PC-3 (cell line): ENCODE data around the gene GLOD5. TPM values are rescaled to one million over a fixed set of nuclear protein-coding genes. Genes with fewer than 3 reads are reported as not detected.
A peak's percentile ranks its signal among the peaks of the same experiment; 100 is the strongest.

Source experiments
- ATAC-seq: fragments of 200-7000 bp; cut with Tn5 transposase; 2 replicates; pipeline ENCODE4 v1.9.1; 2020; ENCODE audit warnings: mild to moderate bottlenecking, moderate library complexity
- Bru-seq: library from RNA; stranded (reverse); fragments of 400-500 nt; gene quantifications from one replicate; lab custom pipeline; 2021; lab: Mats Ljungman, UMichigan
- BruChase-seq, 2 experiments: library from RNA; stranded (reverse); fragments of 400-500 nt; gene quantifications; one replicate each; lab custom pipeline; 2021; lab: Mats Ljungman, UMichigan
- BruUV-seq: library from RNA; stranded (reverse); fragments of 400-500 nt; replicated peaks from 2 replicates; lab custom pipeline; 2021; lab: Mats Ljungman, UMichigan
- CTCF ChIA-PET: fragments of 300-600 bp; sonication (Branson Sonifier 250); formaldehyde crosslinking; loops from one replicate; lab custom pipeline; 2022; ENCODE audit warnings: antibody characterized with exemption; lab: Charles Lee
- POLR2A ChIA-PET: fragments of 300-600 bp; sonication (Branson Sonifier 250); formaldehyde crosslinking; loops from one replicate; lab custom pipeline; 2022; ENCODE audit warnings: antibody characterized with exemption; ENCODE audit not compliant: unreplicated experiment; lab: Charles Lee
- DNase-seq: peaks from one replicate; pipeline ENCODE4 v3.0.0-alpha.2; 2015
- H2AFZ ChIP-seq: fragments of 300-600 bp; sonication (generic); 2 replicates; pipeline ENCODE4 v1.6.0; 2016; ENCODE audit warnings: antibody characterized with exemption, low read length
- H3F3A ChIP-seq: fragments of 300-600 bp; sonication (generic); one replicate; pipeline ENCODE4 v1.6.0; 2017; ENCODE audit warnings: antibody characterized with exemption, low read length, control low read depth, mild to moderate bottlenecking; ENCODE audit not compliant: unreplicated experiment
- H3K27ac ChIP-seq: fragments of 300-600 bp; sonication (generic); 2 replicates; pipeline ENCODE4 v1.5.1; 2016; ENCODE audit warnings: mild to moderate bottlenecking, low read length
- H3K27me3 ChIP-seq: fragments of 300-600 bp; sonication (generic); 2 replicates; pipeline ENCODE4 v1.6.1; 2016; ENCODE audit warnings: low read length, mixed read lengths
- H3K36me3 ChIP-seq: fragments of 300-600 bp; sonication (generic); 2 replicates; pipeline ENCODE4 v1.6.1; 2016; ENCODE audit warnings: low read depth, mixed run types, low read length, mixed read lengths
- H3K4me1 ChIP-seq: fragments of 300-600 bp; sonication (generic); 2 replicates; pipeline ENCODE4 v1.5.1; 2016; ENCODE audit warnings: low read length; ENCODE audit not compliant: insufficient read depth
- H3K4me2 ChIP-seq: fragments of 300-600 bp; sonication (generic); 2 replicates; pipeline ENCODE4 v1.6.0; 2016; ENCODE audit warnings: low read length
- H3K4me3 ChIP-seq: fragments of 300-600 bp; sonication (generic); 2 replicates; pipeline ENCODE4 v1.5.1; 2016; ENCODE audit warnings: mild to moderate bottlenecking, low read length, mixed read lengths
- H3K79me2 ChIP-seq: fragments of 300-600 bp; sonication (generic); 2 replicates; pipeline ENCODE4 v1.6.1; 2017; ENCODE audit warnings: low read length, mixed read lengths
- H3K9ac ChIP-seq: fragments of 300-600 bp; sonication (generic); 2 replicates; pipeline ENCODE4 v1.6.0; 2016; ENCODE audit warnings: mild to moderate bottlenecking, low read length
- H3K9me2 ChIP-seq: fragments of 300-600 bp; sonication (generic); replicated peaks from 2 replicates; pipeline ENCODE4 v1.6.1; 2016; ENCODE audit warnings: mixed run types, low read length, mixed read lengths
- H3K9me3 ChIP-seq: fragments of 300-600 bp; sonication (generic); 2 replicates; pipeline ENCODE4 v1.6.1; 2016; ENCODE audit warnings: low read length, mixed read lengths
- H4K20me1 ChIP-seq: fragments of 300-600 bp; sonication (generic); 2 replicates; pipeline ENCODE4 v1.6.1; 2016; ENCODE audit warnings: low read length, mixed read lengths
- EZH2 ChIP-seq: fragments of 300-600 bp; sonication (generic); IDR thresholded peaks from one replicate; pipeline ENCODE4 v1.6.1; 2017; ENCODE audit warnings: antibody characterized with exemption, mild to moderate bottlenecking, low read length; ENCODE audit not compliant: unreplicated experiment
- EZH2phosphoT487 ChIP-seq: fragments of 300-600 bp; sonication (generic); IDR thresholded peaks from 2 replicates; pipeline ENCODE4 v1.6.1; 2018; ENCODE audit warnings: mild to moderate bottlenecking, antibody characterized with exemption, low read length, borderline replicate concordance
- intact Hi-C: fragments of 100-400 bp; cut with micrococcal nuclease; formaldehyde crosslinking; loops from 2 replicates; pipeline ENCODE4 v1.9.0; 2023
- long read RNA-seq: library from polyadenylated mRNA; unstranded; transcript quantifications from one replicate; pipeline ENCODE4 v2.0.0, GENCODE V29; 2021; ENCODE audit not compliant: unreplicated experiment
- total RNA-seq: library from RNA; depleted of rRNA; stranded (reverse); fragments of >200 nt; gene quantifications from 2 replicates; pipeline ENCODE4 v1.2.3, GENCODE V29; 2014; rRNA removed
- TF ChIP-seq, protein P1 (sequence below): fragments of 300-600 bp; sonication (generic); conservative IDR thresholded peaks from 2 replicates; pipeline ENCODE4 v1.5.1; 2017; ENCODE audit warnings: antibody characterized with exemption, low read depth, mild to moderate bottlenecking, low read length

The GLOD5 gene
- total RNA-seq (not detected in 2 replicates), Bru-seq, nascent RNA (percentile 10 among the genes with signal in this experiment), BruChase-seq, experiment 1, labeled RNA remaining after a 6-hour chase (percentile 12 among the genes with signal in this experiment), BruChase-seq, experiment 2, labeled RNA remaining after a 2-hour chase (not detected)
- long read RNA-seq, partial matches to known transcripts = 0 of 1 reads
- long read RNA-seq, other reads (novel, unspliced or antisense) = 1 of 1 reads

DNA sequence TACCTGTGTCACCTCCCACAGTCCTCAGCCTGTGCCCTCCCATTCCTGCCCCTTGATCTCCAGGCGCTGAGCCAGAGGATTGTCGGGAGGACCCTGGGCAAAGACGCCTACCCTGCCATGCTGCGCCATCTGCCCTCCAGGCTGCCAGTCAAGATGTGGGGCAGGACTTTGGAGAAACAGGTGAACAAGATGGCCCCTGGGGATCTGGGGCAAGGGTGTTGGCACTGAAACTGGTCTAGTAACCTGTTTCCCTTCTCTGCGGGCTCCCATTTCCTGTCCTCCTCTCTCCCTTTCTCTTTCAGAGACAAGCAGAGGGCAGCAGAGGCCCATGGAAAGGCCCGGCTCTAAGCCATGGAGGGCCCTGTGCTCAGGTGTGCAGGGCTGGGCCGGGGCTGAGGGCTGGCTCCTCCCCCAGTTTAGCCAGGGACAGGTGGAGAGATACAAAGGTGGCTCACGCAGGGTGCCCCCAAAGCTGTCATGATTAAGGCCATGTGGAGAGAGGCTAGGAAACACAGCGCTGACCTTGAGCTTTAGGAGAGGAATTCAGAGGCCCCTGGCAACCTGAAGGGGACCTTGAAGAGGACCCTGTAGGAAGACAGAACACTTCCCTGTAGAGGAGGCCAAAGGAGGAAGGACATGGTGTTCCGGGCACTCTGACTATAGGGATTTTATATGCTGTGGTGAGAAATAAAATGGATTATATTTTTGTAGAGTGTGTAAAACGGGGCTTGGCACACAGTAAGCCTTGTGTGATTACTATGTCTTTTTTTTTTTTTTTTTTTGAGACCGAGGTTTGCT lies at the start of gene GLOD5:
TSS of gene GLOD5 (plus strand) at position 74 of the 798 bp plus-strand sequence. CDS start at position 118, 44 bp downstream.
- ChIA-PET CTCF (no interaction called here), POLR2A (no interaction called here)
- no peaks in the 10 kb centered on the region for H3K9me3 ChIP-seq
- peak; percentile 88 for DNase-seq
- H4K20me1 ChIP-seq = no peaks in the 10 kb centered on the region
- intact Hi-C loops = loop anchor here (5.0 kb wide), 1 partner anchor 155 kb away; the partner anchor contains the start of gene PIM2
- H3K79me2 ChIP-seq = no peaks in the 10 kb centered on the region
- no TSS peak for BruUV-seq
- no peak within 1 kb of the TSS for H3K4me3 ChIP-seq
- TF ChIP-seq, protein P1, sequence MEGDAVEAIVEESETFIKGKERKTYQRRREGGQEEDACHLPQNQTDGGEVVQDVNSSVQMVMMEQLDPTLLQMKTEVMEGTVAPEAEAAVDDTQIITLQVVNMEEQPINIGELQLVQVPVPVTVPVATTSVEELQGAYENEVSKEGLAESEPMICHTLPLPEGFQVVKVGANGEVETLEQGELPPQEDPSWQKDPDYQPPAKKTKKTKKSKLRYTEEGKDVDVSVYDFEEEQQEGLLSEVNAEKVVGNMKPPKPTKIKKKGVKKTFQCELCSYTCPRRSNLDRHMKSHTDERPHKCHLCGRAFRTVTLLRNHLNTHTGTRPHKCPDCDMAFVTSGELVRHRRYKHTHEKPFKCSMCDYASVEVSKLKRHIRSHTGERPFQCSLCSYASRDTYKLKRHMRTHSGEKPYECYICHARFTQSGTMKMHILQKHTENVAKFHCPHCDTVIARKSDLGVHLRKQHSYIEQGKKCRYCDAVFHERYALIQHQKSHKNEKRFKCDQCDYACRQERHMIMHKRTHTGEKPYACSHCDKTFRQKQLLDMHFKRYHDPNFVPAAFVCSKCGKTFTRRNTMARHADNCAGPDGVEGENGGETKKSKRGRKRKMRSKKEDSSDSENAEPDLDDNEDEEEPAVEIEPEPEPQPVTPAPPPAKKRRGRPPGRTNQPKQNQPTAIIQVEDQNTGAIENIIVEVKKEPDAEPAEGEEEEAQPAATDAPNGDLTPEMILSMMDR = peak; percentile 72
- no peak for TF ChIP-seq EZH2phosphoT487
- no peaks in the 10 kb centered on the region for H3K36me3 ChIP-seq
- H3K9ac ChIP-seq = no peak within 1 kb of the TSS
- H3K27ac ChIP-seq = 0 out of 2 replicates have a peak within 1 kb of the TSS, but pooled peaks have one; percentile 14
- peak; percentile 100 for ATAC-seq
- no peaks in the 10 kb centered on the region for H3K9me2 ChIP-seq
- H2AFZ ChIP-seq = peak within 1 kb of the TSS; percentile 78
- H3K27me3 ChIP-seq = no peaks in the 10 kb centered on the region
- no peaks in the 10 kb centered on the region for H3F3A ChIP-seq
- H3K4me1 ChIP-seq = peaks cover 5% of the 10 kb centered on the region
- H3K4me2 ChIP-seq = peak within 1 kb of the TSS; percentile 80

DNA sequence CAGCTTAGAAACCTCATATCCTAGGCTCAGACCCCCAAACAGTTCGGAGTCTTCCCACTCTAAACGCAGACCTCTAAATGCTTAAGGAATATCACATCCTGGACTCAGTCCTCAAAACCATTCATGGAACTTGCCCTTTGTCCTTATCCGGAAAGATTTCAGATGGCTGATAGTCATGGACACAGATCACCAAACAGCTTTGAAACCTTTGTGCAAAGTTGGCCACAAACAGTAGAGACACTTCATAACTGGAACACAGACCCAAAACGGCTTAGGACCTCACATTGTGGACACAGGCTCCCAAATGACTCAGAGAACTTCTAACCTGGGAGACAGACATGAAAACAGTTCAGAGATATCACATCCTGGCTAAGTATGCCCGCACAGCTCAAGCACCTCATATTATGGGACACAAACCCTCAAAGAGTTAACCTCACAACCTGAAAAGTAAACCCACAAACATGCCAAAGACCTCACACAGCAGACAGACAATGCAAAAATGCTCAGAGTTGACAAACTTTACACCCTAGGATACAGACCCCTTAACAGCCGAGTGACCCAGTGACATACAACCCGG lies 49.5 kb upstream of the GLOD5 start:
- Histone ChIP-seq H3K27me3 (no peaks in the 10 kb centered on the region), H3K4me1 (peaks cover 17% of the 10 kb centered on the region; the same call in 1 of the 2 replicates), H3K4me2 (no peak overlapping the region), H4K20me1 (no peaks in the 10 kb centered on the region), H3K36me3 (peaks cover 6% of the 10 kb centered on the region; the same call in 1 of the 2 replicates), H3K9me2 (no peaks in the 10 kb centered on the region), H3K4me3 (no peak overlapping the region), H3K9ac (no peak overlapping the region), H3F3A (no peaks in the 10 kb centered on the region), H3K27ac (no peak overlapping the region), H3K9me3 (no peaks in the 10 kb centered on the region), H3K79me2 (no peaks in the 10 kb centered on the region), H2AFZ (no peak overlapping the region)
- ChIA-PET POLR2A (no interaction called here), CTCF (no interaction called here)
- no TSS peak for BruUV-seq
- no peak for ATAC-seq
- TF ChIP-seq EZH2phosphoT487 = no peak
- no peak for TF ChIP-seq EZH2
- TF ChIP-seq, protein P1 = no peak
- DNase-seq = no peak
- intact Hi-C loops = no loop called here
